Measurements from ENCODE around the gene DGKI. TPM values are rescaled to one million over a fixed set of nuclear protein-coding genes. Genes with fewer than 3 reads are reported as not detected.

The DGKI gene
- total RNA-seq, 4 donors from 2014 or later: 0.02 to 1.8 (median 0.07) TPM; not detected in 1

GRCh38 chr7:137371616-137372015 is 475.2 kb downstream of the DGKI start:
- DNase-seq (no peak), ATAC-seq (no peak)
- H3K27ac ChIP-seq: no peak overlapping the region
- TF ChIP-seq POLR2A (IDR thresholded peaks at IDR 0.05) (no peak), CTCF (IDR thresholded peaks at IDR 0.05 in 4 of 5, conservative IDR thresholded peaks at IDR 0.05 in 1 of 5) (no peak)
- H3K36me3 ChIP-seq: no peaks in the 10 kb centered on the region
- in situ Hi-C loops (cut with MboI; ENCODE audit: low sequenced_read_pairs in 4 of 4): no loop called here
- H3K27me3 ChIP-seq: no peaks in the 10 kb centered on the region
- no peaks in the 10 kb centered on the region for H3K9me3 ChIP-seq
- H3K4me3 ChIP-seq: no peak overlapping the region
- intact Hi-C loops (cut with DNase I; ENCODE audit: low total_unique reads): no loop called here
- H3K4me1 ChIP-seq: no peaks in the 10 kb centered on the region

GRCh38 chr7:137366995-137367394 is 479.8 kb downstream of the DGKI start:
- no peak for ATAC-seq

GRCh38 chr7:137363683-137364082 is 483.1 kb downstream of the DGKI start:
- no peak for DNase-seq
- intact Hi-C loops (cut with DNase I; ENCODE audit: low total_unique reads): no loop called here
- Histone ChIP-seq H3K27me3 (no peaks in the 10 kb centered on the region), H3K36me3 (no peaks in the 10 kb centered on the region), H3K9me3 (no peaks in the 10 kb centered on the region), H3K4me1 (no peaks in the 10 kb centered on the region), H3K4me3 (no peak overlapping the region), H3K27ac (no peak overlapping the region)
- in situ Hi-C loops (cut with MboI; ENCODE audit: low sequenced_read_pairs in 4 of 4): no loop called here
- no peak for ATAC-seq
- TF ChIP-seq POLR2A (IDR thresholded peaks at IDR 0.05) (no peak), CTCF (IDR thresholded peaks at IDR 0.05 in 4 of 5, conservative IDR thresholded peaks at IDR 0.05 in 1 of 5) (no peak)

More at GRCh38 chr7:137366995-137367394, 479.8 kb downstream of the DGKI start:
- Histone ChIP-seq H3K27me3 (no peaks in the 10 kb centered on the region), H3K4me1 (no peaks in the 10 kb centered on the region), H3K36me3 (no peaks in the 10 kb centered on the region), H3K9me3 (no peaks in the 10 kb centered on the region), H3K27ac (no peak overlapping the region), H3K4me3 (no peak overlapping the region)
- in situ Hi-C loops (cut with MboI; ENCODE audit: low sequenced_read_pairs in 4 of 4) (no loop called here), intact Hi-C loops (cut with DNase I; ENCODE audit: low total_unique reads) (no loop called here)
- no peak for DNase-seq
- TF ChIP-seq CTCF (IDR thresholded peaks at IDR 0.05 in 4 of 5, conservative IDR thresholded peaks at IDR 0.05 in 1 of 5) (no peak), POLR2A (IDR thresholded peaks at IDR 0.05) (no peak)

GRCh38 chr7:137360087-137360679 is 486.6 kb downstream of the DGKI start:
- no peaks in the 10 kb centered on the region for H3K27me3 ChIP-seq
- in situ Hi-C loops (cut with MboI; ENCODE audit: low sequenced_read_pairs in 4 of 4): no loop called here
- intact Hi-C loops (cut with DNase I; ENCODE audit: low total_unique reads): no loop called here

More at GRCh38 chr7:137360087-137360679, 486.6 kb downstream of the DGKI start:
- no peak overlapping the region for H3K4me3 ChIP-seq
- ATAC-seq (no peak), DNase-seq (no peak)
- no peaks in the 10 kb centered on the region for H3K36me3 ChIP-seq
- H3K4me1 ChIP-seq: no peaks in the 10 kb centered on the region
- H3K9me3 ChIP-seq: no peaks in the 10 kb centered on the region
- TF ChIP-seq CTCF (IDR thresholded peaks at IDR 0.05 in 4 of 5, conservative IDR thresholded peaks at IDR 0.05 in 1 of 5) (no peak), POLR2A (IDR thresholded peaks at IDR 0.05) (no peak)
- no peak overlapping the region for H3K27ac ChIP-seq
